ENCODE results near the gene SLC25A25. TPM values are rescaled to one million over a fixed set of nuclear protein-coding genes. Genes with fewer than 3 reads are reported as not detected.

SLC25A25 gene
- total and polyA plus RNA-seq, 2 of the 8 experiments (the other 6 are each of a cell fraction or from before 2014, with no cell fraction given), result 6.5 to 18.5 TPM

GRCh38 chr9:128142596-128142995 is 74.6 kb downstream of the SLC25A25 start:
- H3K4ac ChIP-seq (replicated peaks; ENCODE audit: insufficient read length, low read depth, low read length), result no peak overlapping the region
- no peak overlapping the region for H2AFZ ChIP-seq (ENCODE audit: low read length)
- H4K20me1 ChIP-seq (replicated peaks in 1 of 2; ENCODE audit: control insufficient read depth in 1 of 2, insufficient read depth in 2 of 2, low read length in 2 of 2), result no peaks in the 10 kb centered on the region
- no peak overlapping the region for H3K27ac ChIP-seq (ENCODE audit: low read depth, low read length)
- H3K4me2 ChIP-seq (ENCODE audit: insufficient read depth in 1 of 2, low read depth in 2 of 2, low read length in 2 of 2), result no peak overlapping the region
- H3K14ac ChIP-seq (ENCODE audit: insufficient read length), result no peak overlapping the region
- no peak overlapping the region for H2BK15ac ChIP-seq (ENCODE audit: low read length)
- no peak overlapping the region for H2BK120ac ChIP-seq (replicated peaks; ENCODE audit: low read depth, low read length)
- no peaks in the 10 kb centered on the region for H3K23me2 ChIP-seq (ENCODE audit: low read depth, low read length)
- no peak overlapping the region for H2AK5ac ChIP-seq (ENCODE audit: low read depth, low read length)
- no peaks in the 10 kb centered on the region for H3K4me1 ChIP-seq (replicated peaks in 1 of 4; ENCODE audit: control insufficient read depth in 3 of 4, insufficient read depth in 4 of 4, low read length in 3 of 4)
- H3K9me3 ChIP-seq (ENCODE audit: insufficient read depth in 2 of 2, low read depth in 1 of 2, low read length in 1 of 2), result no peaks in the 10 kb centered on the region
- 60% methylated on average over 1 of the region's 2 CpGs; no CpG with 5 or more reads in 1 of the 2 experiments for WGBS, 2 experiments (ENCODE audit: extremely low coverage in 1 of 2, insufficient coverage in 1 of 2, insufficient read length in 1 of 2, insufficient replicate concordance in 2 of 2, low coverage in 1 of 2, low lambda C conversion rate in 2 of 2, missing lambda C conversion rate in 1 of 2)
- H3K23ac ChIP-seq (ENCODE audit: insufficient read length), result no peak overlapping the region
- no peak overlapping the region for H3K18ac ChIP-seq (ENCODE audit: extremely low read depth, low read length)
- H3K27me3 ChIP-seq (replicated peaks in 1 of 4; ENCODE audit: control insufficient read depth in 3 of 4, extremely low read depth in 1 of 4, insufficient read depth in 3 of 4, low read length in 3 of 4), result no peaks in the 10 kb centered on the region
- no peak overlapping the region for H3K4me3 ChIP-seq (ENCODE audit: extremely low read depth in 1 of 4, insufficient read depth in 2 of 4, low read depth in 3 of 4, low read length in 4 of 4)
- CTCF ChIA-PET (ENCODE audit: partially characterized antibody), result interaction anchor here (0.8 to 2.8 kb wide), 5 partner anchors 8 to 25 kb away, joined by 3 to 15 read pairs (median 12); no protein-coding TSS in a partner anchor
- no peak for TF ChIP-seq HDAC6 (IDR thresholded peaks at IDR 0.05; ENCODE audit: low read depth, low read length)
- H2BK12ac ChIP-seq (ENCODE audit: low read depth, low read length), result no peak overlapping the region
- no peak overlapping the region for H4K5ac ChIP-seq (ENCODE audit: insufficient read length, low read depth, low read length)
- no peak overlapping the region for H3K56ac ChIP-seq (replicated peaks; ENCODE audit: insufficient read length, low read depth, low read length)
- POLR2A ChIA-PET (ENCODE audit: partially characterized antibody), result interaction anchor here (0.7 to 1.5 kb wide), 4 partner anchors 8 to 22 kb away, joined by 3 to 4 read pairs (median 3); no protein-coding TSS in a partner anchor
- FAIRE-seq, result no peak
- H2BK20ac ChIP-seq (ENCODE audit: low read length), result no peak overlapping the region
- H4K8ac ChIP-seq (ENCODE audit: extremely low read depth, insufficient read depth, low read length), result no peak overlapping the region
- H3K79me1 ChIP-seq (ENCODE audit: low read depth, low read length), result no peaks in the 10 kb centered on the region
- no peaks in the 10 kb centered on the region for H3K79me2 ChIP-seq (ENCODE audit: control insufficient read depth in 1 of 2, insufficient read depth in 2 of 2, low read length in 2 of 2)
- no peak for DNase-seq (ENCODE audit: low read depth in 1 of 2, low spot score in 2 of 2)
- no peak overlapping the region for H3K9ac ChIP-seq (replicated peaks in 1 of 4; ENCODE audit: extremely low read depth in 1 of 4, low read depth in 3 of 4, low read length in 3 of 4)
- no peak overlapping the region for H2BK5ac ChIP-seq (ENCODE audit: low read depth, low read length)
- H4K91ac ChIP-seq (replicated peaks; ENCODE audit: insufficient read length, low read length), result no peak overlapping the region
- H3K36me3 ChIP-seq (ENCODE audit: control insufficient read depth in 2 of 4, insufficient read depth in 4 of 4, low read length in 3 of 4), result no peaks in the 10 kb centered on the region
